ENCODE results near the gene DRD3. TPM values are rescaled to one million over a fixed set of nuclear protein-coding genes. Genes with fewer than 3 reads are reported as not detected.

DRD3 gene
- polyA plus RNA-seq, 6 donors from 2014 or later: not detected

DNA sequence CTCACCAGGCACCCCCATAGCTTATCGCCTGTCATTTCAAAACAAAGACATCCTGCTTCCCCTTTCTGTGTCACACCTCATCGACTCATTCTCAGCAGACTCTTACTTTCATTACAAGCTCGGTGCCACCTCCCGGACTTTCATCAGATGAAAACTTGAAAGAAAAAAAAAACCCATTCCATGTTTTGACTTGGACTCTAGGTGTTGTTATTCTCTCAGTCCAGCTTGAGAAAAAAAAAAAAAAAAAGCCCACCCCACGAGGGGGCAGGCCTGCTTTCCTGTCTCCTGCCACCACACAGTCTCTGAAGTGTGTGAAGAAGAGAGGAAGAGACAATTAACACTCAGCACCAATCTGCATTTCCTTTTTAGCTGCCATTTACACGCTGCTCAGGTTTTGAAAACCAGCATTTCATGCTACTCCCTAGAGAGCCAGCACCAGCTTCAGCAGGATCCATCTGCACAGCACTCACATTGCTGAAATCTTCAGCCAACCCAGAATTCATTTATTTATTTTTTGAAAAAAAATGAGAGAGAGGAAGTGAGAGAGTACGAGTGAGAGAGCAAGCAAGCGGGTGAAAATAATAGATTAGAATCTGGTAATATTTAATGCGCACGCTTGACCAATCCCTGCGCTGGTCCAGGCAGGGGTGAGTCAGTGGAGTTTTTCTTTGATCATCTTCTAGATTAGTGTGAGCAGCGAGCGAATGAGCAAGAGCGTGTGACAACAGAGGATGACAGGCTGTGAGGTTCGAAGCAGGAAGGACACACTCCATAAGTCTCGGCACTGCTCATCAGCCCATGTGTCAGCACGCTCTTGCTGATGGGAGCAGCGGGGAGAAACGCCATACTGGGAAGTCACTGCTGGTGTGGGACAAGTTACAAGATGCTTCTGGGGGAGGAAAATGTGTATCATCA is 35.0 kb upstream of the DRD3 start:
- H3K27ac Mint-ChIP-seq: no peak overlapping the region
- no peaks in the 10 kb centered on the region for H3K9me3 Mint-ChIP-seq
- peaks cover 23 to 29% (median 25%) of the 10 kb centered on the region in 3 donors for H3K4me1 Mint-ChIP-seq
- DNase-seq (peak; percentile 86), ATAC-seq (ENCODE audit: low read depth in 2 of 2) (peak; percentile 74 to 75)
- no peaks in the 10 kb centered on the region for H3K36me3 Mint-ChIP-seq
- H3K4me3 Mint-ChIP-seq: no peak overlapping the region
- H3K27me3 Mint-ChIP-seq: no peaks in the 10 kb centered on the region

DNA sequence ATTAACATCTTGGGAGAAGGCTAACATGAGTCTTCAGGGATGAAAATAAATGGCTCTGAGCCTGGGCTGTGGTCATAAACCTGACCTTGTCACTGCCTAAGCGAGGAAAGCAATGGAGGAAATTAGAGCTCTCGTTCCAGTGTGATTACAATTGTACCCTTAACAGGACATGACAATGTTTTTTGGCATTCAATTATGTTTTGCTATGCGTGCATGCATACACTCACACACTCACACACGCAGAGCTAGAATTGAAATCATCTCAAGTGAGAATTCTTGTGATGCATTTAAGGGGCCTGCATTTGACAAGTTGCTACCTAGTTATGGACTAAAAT is 34.4 kb upstream of the DRD3 start:
- Mint-ChIP-seq H3K9me3 (no peaks in the 10 kb centered on the region), H3K27me3 (no peaks in the 10 kb centered on the region), H3K4me1 (peaks cover 23 to 29% (median 26%) of the 10 kb centered on the region in 3 donors), H3K36me3 (no peaks in the 10 kb centered on the region), H3K27ac (no peak overlapping the region), H3K4me3 (no peak overlapping the region)
- ATAC-seq (ENCODE audit: low read depth in 2 of 2) (peak; percentile 0), DNase-seq (no peak)

DNA sequence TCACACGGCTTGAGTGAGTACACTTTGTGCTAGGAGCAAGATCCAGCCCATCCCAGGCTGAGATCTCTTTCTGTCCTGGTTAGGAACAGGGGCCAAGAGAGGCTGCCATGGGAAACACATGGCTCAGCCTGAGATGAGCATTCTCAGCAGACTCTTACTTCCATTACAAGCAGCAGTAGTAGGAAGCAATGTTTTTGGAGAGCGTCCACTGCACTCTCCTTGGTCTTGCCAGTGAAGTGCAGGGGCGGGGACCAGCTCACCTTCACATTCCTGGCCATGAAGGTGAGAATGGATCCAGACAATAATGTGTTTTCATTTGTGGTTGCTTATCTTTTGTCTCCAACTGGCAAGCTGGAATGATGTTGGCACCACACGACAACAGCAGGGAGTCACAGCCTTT is 33.8 kb upstream of the DRD3 start:
- H3K36me3 Mint-ChIP-seq: no peaks in the 10 kb centered on the region
- no peaks in the 10 kb centered on the region for H3K27me3 Mint-ChIP-seq
- peak overlapping the region in 2 of 8 donors; percentile 35 to 77 for H3K4me3 Mint-ChIP-seq
- no peak for ATAC-seq (ENCODE audit: low read depth in 2 of 2)
- H3K27ac Mint-ChIP-seq: peak overlapping the region in 1 of 6 donors; percentile 91
- peaks cover 23 to 33% (median 28%) of the 10 kb centered on the region in 3 donors for H3K4me1 Mint-ChIP-seq
- DNase-seq: no peak
- no peaks in the 10 kb centered on the region for H3K9me3 Mint-ChIP-seq

DNA sequence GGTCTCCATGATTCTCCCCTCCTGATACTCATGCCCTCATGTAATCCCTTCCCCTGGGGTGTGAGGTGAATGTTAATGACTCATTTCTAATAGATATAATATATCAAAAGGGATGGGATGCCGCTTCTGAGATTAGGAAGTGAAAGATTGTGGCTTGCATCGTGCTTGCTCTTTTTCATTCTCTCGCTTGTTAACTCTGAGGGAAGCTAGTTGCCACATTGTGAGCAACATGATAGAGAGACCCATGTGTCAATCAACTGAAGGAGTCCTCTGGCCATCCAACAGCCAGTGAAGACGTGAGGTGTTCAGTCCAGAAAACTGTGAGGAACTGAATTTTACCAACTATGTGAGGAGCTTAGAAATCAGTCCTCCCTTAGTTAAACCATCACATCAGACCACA is 28.9 kb upstream of the DRD3 start:
- H3K4me3 Mint-ChIP-seq: peak overlapping the region in 2 of 8 donors; percentile 4 to 39
- no peaks in the 10 kb centered on the region for H3K27me3 Mint-ChIP-seq
- no peaks in the 10 kb centered on the region for H3K36me3 Mint-ChIP-seq
- H3K9me3 Mint-ChIP-seq: no peaks in the 10 kb centered on the region
- H3K27ac Mint-ChIP-seq: peak overlapping the region in 2 of 6 donors; percentile 39 to 69
- DNase-seq: no peak
- H3K4me1 Mint-ChIP-seq: peaks cover 16 to 30% (median 21%) of the 10 kb centered on the region in 3 donors
- ATAC-seq (ENCODE audit: low read depth in 2 of 2): peak; percentile 71 to 78

DNA sequence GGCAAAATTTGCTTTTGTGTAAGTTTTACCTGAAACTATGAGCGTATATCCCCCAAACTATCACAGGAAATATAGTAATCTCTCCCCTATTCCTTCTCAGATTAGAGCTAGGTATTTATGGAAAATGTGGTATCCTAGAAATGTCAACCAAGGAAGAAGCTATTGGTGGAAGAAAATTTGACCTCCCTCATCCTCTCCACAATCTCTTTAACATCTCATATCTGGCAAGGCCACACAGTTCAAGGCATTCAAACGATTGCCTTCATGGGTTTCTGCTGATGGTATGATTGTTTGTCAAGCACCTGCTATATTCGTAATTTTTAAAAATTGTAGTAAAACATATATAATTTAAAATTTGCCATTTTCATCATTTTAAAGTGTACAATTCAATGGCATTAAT is 27.5 kb upstream of the DRD3 start:
- no peaks in the 10 kb centered on the region for H3K36me3 Mint-ChIP-seq
- peaks cover 4 to 18% (median 10%) of the 10 kb centered on the region in 3 donors for H3K4me1 Mint-ChIP-seq
- no peak overlapping the region for H3K27ac Mint-ChIP-seq
- DNase-seq (no peak), ATAC-seq (ENCODE audit: low read depth in 2 of 2) (no peak)
- no peaks in the 10 kb centered on the region for H3K27me3 Mint-ChIP-seq
- no peak overlapping the region for H3K4me3 Mint-ChIP-seq
- no peaks in the 10 kb centered on the region for H3K9me3 Mint-ChIP-seq

DNA sequence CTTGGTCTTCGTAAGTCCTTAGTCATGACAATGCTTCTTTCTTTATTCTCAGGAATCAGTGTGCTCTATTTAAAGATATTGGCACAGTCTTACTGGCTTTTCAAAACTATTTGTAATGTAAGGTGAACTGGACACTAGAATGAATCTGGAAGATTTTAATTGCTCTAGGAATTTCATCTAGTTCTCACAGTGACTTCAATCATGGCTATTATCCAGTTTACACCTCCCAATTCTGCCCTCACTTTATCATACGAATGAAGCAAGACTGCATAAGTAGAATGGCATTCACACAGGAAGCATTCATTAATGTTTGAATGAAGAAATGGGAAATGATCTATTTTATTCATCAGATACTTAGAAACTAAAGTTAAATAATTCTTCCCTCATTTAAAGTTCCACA is 26.7 kb upstream of the DRD3 start:
- no peak overlapping the region for H3K27ac Mint-ChIP-seq
- H3K36me3 Mint-ChIP-seq: no peaks in the 10 kb centered on the region
- ATAC-seq (ENCODE audit: low read depth in 2 of 2): no peak
- H3K9me3 Mint-ChIP-seq: no peaks in the 10 kb centered on the region
- H3K4me3 Mint-ChIP-seq: no peak overlapping the region
- no peaks in the 10 kb centered on the region for H3K27me3 Mint-ChIP-seq
- no peak for DNase-seq
- peaks cover 2 to 14% (median 8%) of the 10 kb centered on the region in 3 donors for H3K4me1 Mint-ChIP-seq

DNA sequence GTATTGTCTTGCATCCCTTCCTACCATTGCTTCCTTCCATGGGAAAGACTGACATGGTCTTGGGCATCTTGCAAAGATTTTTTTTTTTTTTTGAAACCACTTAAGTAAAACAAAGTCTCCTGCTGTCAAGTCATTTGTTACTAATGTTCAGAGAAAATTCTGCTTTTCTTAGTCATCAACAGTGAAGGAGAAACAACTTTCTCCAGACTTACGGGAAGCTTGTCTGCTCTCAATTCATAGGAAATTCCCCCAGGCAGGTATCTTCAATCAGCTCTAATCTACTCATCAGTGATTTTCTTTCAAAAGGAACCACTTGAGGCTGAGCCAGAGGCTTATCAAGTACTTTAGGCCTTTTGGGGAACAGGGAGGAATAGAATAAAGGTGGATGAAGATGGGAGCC is 15.9 kb upstream of the DRD3 start:
- Mint-ChIP-seq H3K36me3 (no peaks in the 10 kb centered on the region), H3K27me3 (no peaks in the 10 kb centered on the region), H3K4me1 (no peaks in the 10 kb centered on the region), H3K9me3 (no peaks in the 10 kb centered on the region), H3K27ac (no peak overlapping the region), H3K4me3 (no peak overlapping the region)
- DNase-seq (no peak), ATAC-seq (ENCODE audit: low read depth in 2 of 2) (no peak)

DNA sequence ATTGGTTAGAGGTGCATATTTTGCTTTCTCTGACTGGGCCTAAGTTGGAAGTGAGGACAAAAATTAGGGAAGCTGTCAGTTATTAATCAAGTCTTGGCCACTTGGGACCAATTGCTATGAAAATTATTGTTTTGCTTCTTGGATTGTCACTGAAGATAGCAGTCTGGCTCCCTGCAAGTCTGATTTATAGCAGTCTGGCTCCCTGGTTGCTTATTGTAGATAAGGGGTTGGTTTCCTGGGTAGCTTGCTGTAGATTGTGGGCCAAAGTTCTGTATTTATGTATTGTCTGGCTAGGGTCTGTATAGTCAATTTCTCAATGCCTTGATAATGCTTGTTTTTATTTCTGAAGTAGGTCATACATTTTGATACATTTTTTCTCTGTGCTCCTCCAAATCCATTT is 13.3 kb upstream of the DRD3 start:
- H3K4me3 Mint-ChIP-seq: no peak overlapping the region
- H3K4me1 Mint-ChIP-seq: no peaks in the 10 kb centered on the region
- peaks cover 0 to 4% (median 4%) of the 10 kb centered on the region in 3 donors for H3K27me3 Mint-ChIP-seq
- DNase-seq (no peak), ATAC-seq (ENCODE audit: low read depth in 2 of 2) (no peak)
- H3K36me3 Mint-ChIP-seq: no peaks in the 10 kb centered on the region
- no peak overlapping the region for H3K27ac Mint-ChIP-seq
- peaks cover 0 to 3% (median 0%) of the 10 kb centered on the region in 7 donors for H3K9me3 Mint-ChIP-seq

DNA sequence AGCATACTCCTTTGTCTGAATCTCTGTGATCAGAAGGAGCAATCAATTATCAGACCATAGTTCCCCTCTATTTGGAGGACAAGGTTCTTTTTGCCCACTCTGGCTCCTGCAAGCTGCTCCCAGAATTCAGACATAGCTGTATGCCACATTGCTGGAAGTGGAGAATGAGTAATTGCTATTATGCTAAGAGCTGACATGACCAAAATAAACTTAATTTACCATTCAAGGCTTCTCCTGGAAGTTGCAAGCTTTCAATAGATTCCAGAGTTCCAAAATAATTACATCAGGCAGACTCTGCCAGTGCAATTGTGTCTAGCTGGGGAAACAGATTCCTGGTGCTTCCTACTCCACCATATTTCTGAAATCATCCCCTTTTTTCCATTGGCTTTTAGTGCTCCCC is 7.6 kb upstream of the DRD3 start:
- Mint-ChIP-seq H3K4me3 (no peak overlapping the region), H3K4me1 (no peaks in the 10 kb centered on the region), H3K27ac (no peak overlapping the region), H3K36me3 (peaks cover 0 to 5% of the 10 kb centered on the region in 2 donors), H3K9me3 (peaks cover 5 to 33% (median 16%) of the 10 kb centered on the region in 7 donors), H3K27me3 (peaks cover 0 to 10% (median 4%) of the 10 kb centered on the region in 3 donors)
- DNase-seq: no peak
- no peak for ATAC-seq (ENCODE audit: low read depth in 2 of 2)

DNA sequence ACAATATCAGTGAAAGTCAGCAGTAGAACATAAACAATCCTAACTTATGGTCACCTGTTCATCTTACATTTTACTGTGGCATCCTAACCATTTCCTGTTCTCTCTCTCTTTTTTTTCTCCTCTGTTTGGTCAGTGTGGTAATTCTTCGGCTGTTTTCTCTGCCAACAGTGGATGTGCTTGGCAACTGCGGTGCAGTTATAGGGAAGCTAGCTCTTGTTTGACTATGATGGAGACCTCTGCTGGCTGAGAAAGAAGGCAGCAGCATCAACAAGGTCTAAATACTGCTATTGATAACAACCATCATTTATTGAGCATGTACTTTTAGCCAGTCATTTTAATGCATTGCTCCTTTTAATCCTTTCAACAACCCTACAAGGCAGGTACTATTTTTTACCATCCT is 723 bp upstream of the DRD3 start:
- H3K4me1 Mint-ChIP-seq: peaks cover 0 to 5% (median 4%) of the 10 kb centered on the region in 3 donors
- peak; percentile 3 for DNase-seq
- ATAC-seq (ENCODE audit: low read depth in 2 of 2): peak; percentile 65 to 71
- H3K27ac Mint-ChIP-seq: no peak overlapping the region
- H3K27me3 Mint-ChIP-seq: peaks cover 0 to 19% (median 12%) of the 10 kb centered on the region in 3 donors
- no peak overlapping the region for H3K4me3 Mint-ChIP-seq
- H3K9me3 Mint-ChIP-seq: peaks cover 0 to 17% (median 6%) of the 10 kb centered on the region in 7 donors
- peaks cover 0 to 5% of the 10 kb centered on the region in 2 donors for H3K36me3 Mint-ChIP-seq

DNA sequence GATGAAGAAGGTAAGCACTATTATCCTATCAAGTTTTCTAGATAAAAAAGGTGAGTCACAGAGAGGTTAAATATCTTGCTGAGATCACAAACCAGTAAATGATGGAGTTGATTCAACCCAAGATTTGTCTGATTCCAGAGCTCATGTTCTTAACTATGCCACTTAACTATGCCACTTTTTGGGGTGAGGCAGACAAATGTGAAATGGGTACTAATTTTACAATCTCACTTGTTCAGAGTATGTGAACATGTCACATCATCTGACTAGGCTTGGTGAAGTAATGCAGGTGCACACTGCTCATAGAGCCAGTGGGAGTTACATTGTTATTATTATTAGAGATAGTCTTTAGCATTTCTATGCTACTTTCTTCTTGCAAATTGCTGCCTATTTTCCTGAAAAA is 2.0 kb downstream of the DRD3 start:
- ATAC-seq (ENCODE audit: low read depth in 2 of 2) (no peak), DNase-seq (no peak)
- H3K36me3 Mint-ChIP-seq: no peaks in the 10 kb centered on the region
- no peak overlapping the region for H3K4me3 Mint-ChIP-seq
- no peaks in the 10 kb centered on the region for H3K9me3 Mint-ChIP-seq
- H3K27ac Mint-ChIP-seq: no peak overlapping the region
- peaks cover 0 to 14% (median 12%) of the 10 kb centered on the region in 3 donors for H3K27me3 Mint-ChIP-seq
- H3K4me1 Mint-ChIP-seq: peaks cover 0 to 5% (median 4%) of the 10 kb centered on the region in 3 donors

DNA sequence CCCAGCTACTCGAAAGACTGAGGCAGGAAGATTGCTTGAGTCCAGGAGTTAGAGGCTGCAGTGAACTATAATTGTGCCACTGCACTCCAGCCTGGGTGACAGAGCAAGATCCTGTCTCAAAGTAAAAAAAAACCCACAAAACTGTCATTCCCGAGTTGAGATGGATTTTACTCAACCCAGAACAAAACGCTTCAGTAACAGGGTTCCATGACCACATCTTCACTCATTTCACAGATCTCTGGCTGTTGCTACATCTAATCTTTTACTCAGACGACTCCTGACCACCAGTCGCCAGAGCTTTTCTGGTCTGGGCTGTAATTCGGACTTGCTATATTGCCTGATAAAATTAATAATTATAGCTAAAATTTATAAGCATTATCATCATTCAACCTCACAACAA is 2.4 kb downstream of the DRD3 start:
- H3K9me3 Mint-ChIP-seq: no peaks in the 10 kb centered on the region
- no peak overlapping the region for H3K27ac Mint-ChIP-seq
- no peaks in the 10 kb centered on the region for H3K36me3 Mint-ChIP-seq
- H3K4me1 Mint-ChIP-seq: peaks cover 0 to 5% (median 4%) of the 10 kb centered on the region in 3 donors
- peaks cover 0 to 14% (median 12%) of the 10 kb centered on the region in 3 donors for H3K27me3 Mint-ChIP-seq
- H3K4me3 Mint-ChIP-seq: no peak overlapping the region
- ATAC-seq (ENCODE audit: low read depth in 2 of 2): no peak
- no peak for DNase-seq

DNA sequence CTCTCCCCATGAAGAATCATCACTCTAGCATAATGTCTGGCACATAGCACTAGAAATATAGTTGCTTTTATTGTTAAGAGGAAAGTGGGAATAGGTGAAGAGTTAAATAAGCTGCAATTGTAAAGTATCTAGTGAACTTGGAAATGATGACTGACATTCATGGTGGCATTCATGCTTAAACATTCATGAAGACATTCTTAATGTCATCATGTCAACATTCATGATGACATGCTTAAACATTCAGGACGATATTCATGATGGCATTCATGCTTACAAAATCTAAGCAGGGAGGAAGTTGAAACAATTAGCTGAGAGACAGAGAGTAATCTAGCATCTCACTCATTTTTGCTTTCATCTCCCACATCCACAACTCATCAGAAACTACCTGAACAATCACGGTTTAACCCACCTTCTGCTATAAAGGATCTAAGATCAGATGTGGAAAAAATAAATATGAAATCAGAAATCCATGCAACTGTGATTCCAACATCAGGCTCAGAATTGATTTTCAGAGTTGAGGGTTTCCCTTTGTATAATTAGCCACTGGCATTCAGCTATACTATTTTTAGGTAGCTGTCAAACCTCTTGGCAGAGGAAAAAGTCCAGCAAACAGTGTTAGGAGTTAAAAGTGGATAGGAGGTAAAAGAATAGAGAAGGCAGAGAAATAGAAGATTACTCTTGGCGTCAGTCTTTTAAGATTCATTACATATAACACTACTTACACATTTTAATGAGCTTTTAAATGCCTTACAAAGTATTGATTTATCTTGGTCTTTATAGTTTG is 3.5 kb downstream of the DRD3 start:
- Mint-ChIP-seq H3K9me3 (no peaks in the 10 kb centered on the region), H3K27me3 (peaks cover 0 to 12% (median 6%) of the 10 kb centered on the region in 3 donors), H3K4me3 (no peak overlapping the region), H3K27ac (peak overlapping the region in 1 of 6 donors; percentile 16), H3K4me1 (peaks cover 0 to 5% (median 4%) of the 10 kb centered on the region in 3 donors), H3K36me3 (no peaks in the 10 kb centered on the region)
- ATAC-seq (ENCODE audit: low read depth in 2 of 2) (no peak), DNase-seq (no peak)

DNA sequence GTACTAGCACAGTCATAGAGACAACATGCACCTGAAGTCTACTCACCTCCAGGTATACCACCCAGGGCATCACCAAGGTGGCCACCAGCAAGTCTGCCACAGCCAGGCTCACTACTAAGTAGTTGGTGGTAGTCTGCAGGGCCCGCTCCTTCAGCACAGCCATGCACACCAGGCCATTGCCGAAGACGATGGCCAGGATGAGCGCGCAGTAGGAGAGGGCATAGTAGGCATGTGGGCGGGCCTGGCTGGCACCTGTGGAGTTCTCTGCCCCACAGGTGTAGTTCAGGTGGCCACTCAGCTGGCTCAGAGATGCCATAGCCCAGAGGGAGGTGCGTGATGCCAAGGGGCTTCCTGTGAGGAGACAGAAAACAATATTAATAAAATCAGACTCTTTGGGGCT is 7.2 kb downstream of the DRD3 start:
- Mint-ChIP-seq H3K27ac (no peak overlapping the region), H3K27me3 (peaks cover under 1 to 12% (median 9%) of the 10 kb centered on the region in 3 donors), H3K4me3 (no peak overlapping the region), H3K9me3 (no peaks in the 10 kb centered on the region), H3K36me3 (no peaks in the 10 kb centered on the region), H3K4me1 (no peaks in the 10 kb centered on the region)
- DNase-seq (no peak), ATAC-seq (ENCODE audit: low read depth in 2 of 2) (no peak)

All from naive B cell (primary cell).